Mesodermal cell (in vitro differentiated cells): ENCODE measurements around the gene QSER1. TPM values are rescaled to one million over a fixed set of nuclear protein-coding genes. Genes with fewer than 3 reads are reported as not detected.
A peak's percentile ranks its signal among the peaks of the same experiment; 100 is the strongest.
"Not testable (repeated sequence)": the region's sequence is repeated elsewhere in the genome, so short reads cannot be mapped to it uniquely, and the experiment has no call there.

ENCODE experiments used
- H3K27ac ChIP-seq: 2 replicates; pipeline ENCODE4 v1.7.0; 2013; ENCODE audit warnings: mild to moderate bottlenecking, low read depth, low read length, moderate library complexity; ENCODE audit not compliant: severe bottlenecking
- H3K36me3 ChIP-seq: 2 replicates; pipeline ENCODE4 v1.7.1; 2013; ENCODE audit warnings: mild to moderate bottlenecking, low read length, moderate library complexity; ENCODE audit not compliant: control insufficient read depth, insufficient read depth
- H3K4me1 ChIP-seq: one replicate; pipeline ENCODE4 v1.7.1; 2013; ENCODE audit warnings: mild to moderate bottlenecking, low read length; ENCODE audit not compliant: insufficient read depth, control insufficient read depth, poor library complexity, severe bottlenecking
- H3K4me3 ChIP-seq: 2 replicates; pipeline ENCODE4 v1.7.0; 2013; ENCODE audit warnings: low read length, control low read depth, mild to moderate bottlenecking; ENCODE audit not compliant: insufficient read depth, poor library complexity, severe bottlenecking; ENCODE audit errors: extremely low read depth
- H3K9me3 ChIP-seq: 2 replicates; pipeline ENCODE4 v1.7.1; 2013; ENCODE audit warnings: mild to moderate bottlenecking, low read length, moderate library complexity; ENCODE audit not compliant: control insufficient read depth
- WGBS, 2 experiments: methylation state at CpG; one replicate each; pipeline ENCODE4 v1.1.5; 2013; ENCODE audit warnings: missing lambda C conversion rate in 2 of 2; ENCODE audit not compliant: insufficient coverage in 2 of 2; 5-methylcytosine and 5-hydroxymethylcytosine counted together
- polyA plus RNA-seq, 2 experiments: library from polyadenylated mRNA; stranded (reverse); fragments of 50-300 nt; gene quantifications; one replicate each; pipeline ENCODE4 v1.2.3, GENCODE V29; 2013

QSER1 gene
- 34.3 TPM for polyA plus RNA-seq (2013, experiment 1 of 2)
- polyA plus RNA-seq (2013, experiment 2 of 2) = 34.1 TPM

GRCh38 chr11:32892355-32893092, at the start of gene QSER1:
QSER1 (plus strand) TSS chr11:32892811; CDS start chr11:32893126, 315 bp downstream.
- Histone ChIP-seq H3K4me3 (peak within 1 kb of the TSS; percentile 90), H3K27ac (peak within 1 kb of the TSS; percentile 88), H3K36me3 (peaks cover 4% of the 10 kb centered on the region), H3K4me1 (peaks cover 4% of the 10 kb centered on the region), H3K9me3 (no peaks in the 10 kb centered on the region)
- 0 to 1% methylated on average over 46 to 59 of the region's 91 CpGs for whole genome bisulfite sequencing, 2 experiments

GRCh38 chr11:32843544-32843943, 49.1 kb upstream of the QSER1 start:
- Histone ChIP-seq H3K4me1 (no peaks in the 10 kb centered on the region), H3K27ac (no peak overlapping the region), H3K9me3 (no peaks in the 10 kb centered on the region), H3K4me3 (no peak overlapping the region), H3K36me3 (no peaks in the 10 kb centered on the region)
- WGBS, 2 experiments = no CpG with 5 or more reads among the region's 3 CpGs

GRCh38 chr11:32847511-32847910, 45.1 kb upstream of the QSER1 start:
- WGBS, 2 experiments = 80 to 93% methylated on average over 1 to 2 of the region's 2 CpGs

GRCh38 chr11:32849761-32850160, 42.9 kb upstream of the QSER1 start:
- Histone ChIP-seq H3K9me3 (no peaks in the 10 kb centered on the region), H3K27ac (no peak overlapping the region), H3K36me3 (no peaks in the 10 kb centered on the region), H3K4me1 (no peaks in the 10 kb centered on the region), H3K4me3 (no peak overlapping the region)
- WGBS, 2 experiments = 100% methylated on average over 1 of the region's 1 CpG

More at GRCh38 chr11:32847511-32847910, 45.1 kb upstream of the QSER1 start:
- no peaks in the 10 kb centered on the region for H3K36me3 ChIP-seq
- H3K27ac ChIP-seq = no peak overlapping the region
- no peaks in the 10 kb centered on the region for H3K9me3 ChIP-seq
- no peaks in the 10 kb centered on the region for H3K4me1 ChIP-seq
- H3K4me3 ChIP-seq = no peak overlapping the region

GRCh38 chr11:32851251-32851650, 41.4 kb upstream of the QSER1 start:
- Histone ChIP-seq H3K4me3 (no peak overlapping the region), H3K27ac (no peak overlapping the region), H3K36me3 (no peaks in the 10 kb centered on the region), H3K4me1 (no peaks in the 10 kb centered on the region), H3K9me3 (no peaks in the 10 kb centered on the region)
- WGBS, 2 experiments = no CpG with 5 or more reads among the region's 1 CpG

- no peak overlapping the region for H3K27ac ChIP-seq
- no peaks in the 10 kb centered on the region for H3K9me3 ChIP-seq
- no peaks in the 10 kb centered on the region for H3K36me3 ChIP-seq
- no peaks in the 10 kb centered on the region for H3K4me1 ChIP-seq
- H3K4me3 ChIP-seq = no peak overlapping the region
- 38 to 80% methylated on average over 3 to 4 of the region's 4 CpGs for WGBS, 2 experiments
Observed at GRCh38 chr11:32852207-32852606, 40.4 kb upstream of the QSER1 start.

GRCh38 chr11:32855601-32856000, 37.0 kb upstream of the QSER1 start:
- WGBS, 2 experiments = 60 to 94% methylated on average over 1 of the region's 2 CpGs
- Histone ChIP-seq H3K9me3 (no peaks in the 10 kb centered on the region), H3K27ac (no peak overlapping the region), H3K36me3 (no peaks in the 10 kb centered on the region), H3K4me1 (no peaks in the 10 kb centered on the region), H3K4me3 (no peak overlapping the region)

GRCh38 chr11:32858731-32859130, 33.9 kb upstream of the QSER1 start:
- no peaks in the 10 kb centered on the region for H3K9me3 ChIP-seq
- H3K36me3 ChIP-seq = no peaks in the 10 kb centered on the region
- no peak overlapping the region for H3K27ac ChIP-seq
- no peak overlapping the region for H3K4me3 ChIP-seq
- no CpG with 5 or more reads among the region's 1 CpG for WGBS, 2 experiments
- H3K4me1 ChIP-seq = no peaks in the 10 kb centered on the region

GRCh38 chr11:32861850-32862577, 30.6 kb upstream of the QSER1 start:
- WGBS, 2 experiments = 78 to 89% methylated on average over 1 to 2 of the region's 3 CpGs
- Histone ChIP-seq H3K4me3 (no peak overlapping the region), H3K27ac (no peak overlapping the region), H3K9me3 (no peaks in the 10 kb centered on the region), H3K36me3 (no peaks in the 10 kb centered on the region), H3K4me1 (no peaks in the 10 kb centered on the region)

- Histone ChIP-seq H3K4me1 (no peaks in the 10 kb centered on the region), H3K4me3 (no peak overlapping the region), H3K9me3 (no peaks in the 10 kb centered on the region), H3K27ac (no peak overlapping the region), H3K36me3 (no peaks in the 10 kb centered on the region)
Observed at GRCh38 chr11:32864555-32864954, 28.1 kb upstream of the QSER1 start.

- H3K4me3 ChIP-seq, H3K27ac ChIP-seq, H3K36me3 ChIP-seq, H3K9me3 ChIP-seq, H3K4me1 ChIP-seq: not testable (repeated sequence)
- 0% methylated on average over 1 of the region's 4 CpGs; no CpG with 5 or more reads in 1 of the 2 experiments for WGBS, 2 experiments
Observed at GRCh38 chr11:32868752-32869151, 23.9 kb upstream of the QSER1 start.
